Measurements from ENCODE around the gene CDH4. TPM values are rescaled to one million over a fixed set of nuclear protein-coding genes. Genes with fewer than 3 reads are reported as not detected.

The CDH4 gene
- total RNA-seq, 4 donors from 2014 or later: not detected

DNA sequence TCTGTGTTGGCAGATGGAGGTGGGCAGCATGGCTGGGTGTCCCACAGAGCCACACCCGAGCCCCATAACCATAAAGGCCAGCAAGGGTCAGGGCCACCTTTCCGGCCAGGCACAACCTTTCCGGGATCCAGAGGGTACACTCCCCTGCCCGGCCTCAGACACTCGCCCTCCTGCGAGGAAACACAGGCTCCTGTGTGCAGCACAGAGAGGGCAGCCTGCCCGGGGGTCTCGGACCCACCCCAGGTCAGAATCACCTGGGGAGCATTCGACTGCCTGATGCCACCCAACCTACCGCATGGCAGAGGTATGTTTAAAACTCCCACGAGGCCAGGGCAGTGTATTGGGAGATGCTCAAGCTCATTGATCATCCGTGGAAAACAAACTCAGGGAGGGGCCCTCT is 553.3 kb downstream of the CDH4 start:
- in situ Hi-C loops (cut with MboI; ENCODE audit: low pct_ligation_motif_present in 1 of 4, low pct_unique_long_range_greater_than_20kb in 1 of 4, low sequenced_read_pairs in 3 of 4): no loop called here
- intact Hi-C loops (cut with DNase I; ENCODE audit: low total_unique reads): no loop called here
- 88% methylated on average over 7 of the region's 12 CpGs; no CpG with 5 or more reads in 1 of the 2 donors for WGBS, 2 donors (ENCODE audit: low coverage in 1 of 2)
- no peak for TF ChIP-seq POLR2AphosphoS5 (IDR thresholded peaks at IDR 0.05)
- TF ChIP-seq POLR2A (IDR thresholded peaks at IDR 0.05): no peak
- TF ChIP-seq, protein P1, sequence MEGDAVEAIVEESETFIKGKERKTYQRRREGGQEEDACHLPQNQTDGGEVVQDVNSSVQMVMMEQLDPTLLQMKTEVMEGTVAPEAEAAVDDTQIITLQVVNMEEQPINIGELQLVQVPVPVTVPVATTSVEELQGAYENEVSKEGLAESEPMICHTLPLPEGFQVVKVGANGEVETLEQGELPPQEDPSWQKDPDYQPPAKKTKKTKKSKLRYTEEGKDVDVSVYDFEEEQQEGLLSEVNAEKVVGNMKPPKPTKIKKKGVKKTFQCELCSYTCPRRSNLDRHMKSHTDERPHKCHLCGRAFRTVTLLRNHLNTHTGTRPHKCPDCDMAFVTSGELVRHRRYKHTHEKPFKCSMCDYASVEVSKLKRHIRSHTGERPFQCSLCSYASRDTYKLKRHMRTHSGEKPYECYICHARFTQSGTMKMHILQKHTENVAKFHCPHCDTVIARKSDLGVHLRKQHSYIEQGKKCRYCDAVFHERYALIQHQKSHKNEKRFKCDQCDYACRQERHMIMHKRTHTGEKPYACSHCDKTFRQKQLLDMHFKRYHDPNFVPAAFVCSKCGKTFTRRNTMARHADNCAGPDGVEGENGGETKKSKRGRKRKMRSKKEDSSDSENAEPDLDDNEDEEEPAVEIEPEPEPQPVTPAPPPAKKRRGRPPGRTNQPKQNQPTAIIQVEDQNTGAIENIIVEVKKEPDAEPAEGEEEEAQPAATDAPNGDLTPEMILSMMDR (IDR thresholded peaks at IDR 0.05): no peak
- TF ChIP-seq EP300 (IDR thresholded peaks at IDR 0.05; ENCODE audit: low read depth): no peak
- Histone ChIP-seq H3K27me3 (peaks cover 17% of the 10 kb centered on the region), H3K36me3 (no peaks in the 10 kb centered on the region), H3K4me3 (no peak overlapping the region), H3K27ac (no peak overlapping the region), H3K9me3 (no peaks in the 10 kb centered on the region), H3K4me1 (no peaks in the 10 kb centered on the region)
- no peak for DNase-seq

DNA sequence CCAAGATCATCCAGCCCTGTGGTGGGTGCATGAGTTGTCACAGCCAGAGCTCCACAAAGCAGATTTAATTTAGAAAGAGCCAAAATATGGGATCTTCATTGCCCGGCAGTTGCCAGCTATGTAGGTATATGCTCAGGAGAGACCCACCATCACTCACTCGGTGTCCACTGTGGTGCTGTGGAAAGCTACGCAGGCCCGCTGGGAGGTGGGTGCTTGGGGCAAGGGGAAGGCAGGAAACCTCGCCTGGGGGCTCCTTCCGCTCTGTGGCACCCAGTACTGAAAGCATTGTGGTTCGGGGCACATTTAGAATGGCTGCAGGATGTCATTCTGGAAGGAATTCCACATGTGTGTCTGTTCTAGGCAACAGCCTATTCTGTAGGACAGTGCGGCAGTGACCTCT is 553.7 kb downstream of the CDH4 start:
- Histone ChIP-seq H3K36me3 (no peaks in the 10 kb centered on the region), H3K27ac (no peak overlapping the region), H3K4me1 (no peaks in the 10 kb centered on the region), H3K4me3 (no peak overlapping the region), H3K27me3 (peaks cover 13% of the 10 kb centered on the region), H3K9me3 (no peaks in the 10 kb centered on the region)
- WGBS, 2 donors (ENCODE audit: low coverage in 1 of 2): 86% methylated on average over 8 of the region's 8 CpGs; no CpG with 5 or more reads in 1 of the 2 donors
- DNase-seq: no peak
- no peak for TF ChIP-seq EP300 (IDR thresholded peaks at IDR 0.05; ENCODE audit: low read depth)
- no peak for TF ChIP-seq POLR2AphosphoS5 (IDR thresholded peaks at IDR 0.05)
- TF ChIP-seq, protein P1 (IDR thresholded peaks at IDR 0.05): no peak
- no peak for TF ChIP-seq POLR2A (IDR thresholded peaks at IDR 0.05)
- in situ Hi-C loops (cut with MboI; ENCODE audit: low pct_ligation_motif_present in 1 of 4, low pct_unique_long_range_greater_than_20kb in 1 of 4, low sequenced_read_pairs in 3 of 4) (no loop called here), intact Hi-C loops (cut with DNase I; ENCODE audit: low total_unique reads) (no loop called here)

DNA sequence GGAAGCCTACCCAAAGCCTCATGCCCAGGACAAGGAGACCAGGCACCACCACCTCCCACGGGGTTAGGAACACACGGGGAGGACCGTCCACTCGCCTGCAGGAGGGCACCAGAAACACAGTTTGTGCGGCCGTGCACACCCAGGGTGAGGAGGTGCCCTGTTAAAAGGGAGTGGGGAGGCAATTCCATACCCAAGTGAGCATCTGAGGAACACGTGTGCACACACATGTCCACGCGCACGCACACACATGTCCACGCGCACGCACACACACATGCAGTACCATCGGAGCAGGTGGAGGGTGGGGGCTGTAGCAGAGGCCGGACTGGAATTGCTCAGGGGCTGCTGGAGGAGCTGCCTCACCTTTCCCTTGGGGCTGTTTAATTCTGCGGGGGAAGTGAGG is 554.3 kb downstream of the CDH4 start:
- intact Hi-C loops (cut with DNase I; ENCODE audit: low total_unique reads): no loop called here
- Histone ChIP-seq H3K27me3 (peaks cover 12% of the 10 kb centered on the region), H3K4me1 (no peaks in the 10 kb centered on the region), H3K36me3 (no peaks in the 10 kb centered on the region), H3K27ac (no peak overlapping the region), H3K4me3 (no peak overlapping the region), H3K9me3 (no peaks in the 10 kb centered on the region)
- in situ Hi-C loops (cut with MboI; ENCODE audit: low pct_ligation_motif_present in 1 of 4, low pct_unique_long_range_greater_than_20kb in 1 of 4, low sequenced_read_pairs in 3 of 4): no loop called here
- 88 to 100% methylated on average over 1 to 14 of the region's 16 CpGs for WGBS, 2 donors (ENCODE audit: low coverage in 1 of 2)
- DNase-seq: no peak
- TF ChIP-seq POLR2AphosphoS5 (IDR thresholded peaks at IDR 0.05) (no peak), POLR2A (IDR thresholded peaks at IDR 0.05) (no peak), EP300 (IDR thresholded peaks at IDR 0.05; ENCODE audit: low read depth) (no peak)
- TF ChIP-seq, protein P1 (IDR thresholded peaks at IDR 0.05): no peak

DNA sequence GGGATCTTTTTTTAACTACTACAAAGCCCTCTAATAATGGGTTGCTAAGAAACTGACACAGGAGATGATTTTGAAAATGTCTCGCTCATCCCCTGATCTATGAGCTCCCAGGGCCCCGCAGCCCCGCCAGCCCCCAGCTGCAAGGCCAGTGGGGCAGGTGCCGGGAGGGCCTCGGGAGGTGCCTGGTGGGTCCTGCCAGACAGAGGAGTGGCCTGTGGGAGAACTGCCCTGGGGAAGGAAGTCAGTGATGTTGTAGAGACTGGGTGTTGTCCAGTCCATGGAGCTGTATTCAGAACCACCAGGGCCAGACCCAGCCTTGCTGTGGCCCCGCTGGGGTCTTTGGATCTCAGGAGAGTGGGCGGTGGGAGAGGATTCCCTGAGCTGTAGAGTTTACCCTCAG is 554.9 kb downstream of the CDH4 start:
- no peak for TF ChIP-seq EP300 (IDR thresholded peaks at IDR 0.05; ENCODE audit: low read depth)
- TF ChIP-seq POLR2AphosphoS5 (IDR thresholded peaks at IDR 0.05): no peak
- TF ChIP-seq, protein P1 (IDR thresholded peaks at IDR 0.05): no peak
- no peak for TF ChIP-seq POLR2A (IDR thresholded peaks at IDR 0.05)
- Histone ChIP-seq H3K4me1 (no peaks in the 10 kb centered on the region), H3K27ac (no peak overlapping the region), H3K27me3 (peaks cover 6% of the 10 kb centered on the region), H3K9me3 (no peaks in the 10 kb centered on the region), H3K4me3 (no peak overlapping the region), H3K36me3 (no peaks in the 10 kb centered on the region)
- DNase-seq: no peak
- in situ Hi-C loops (cut with MboI; ENCODE audit: low pct_ligation_motif_present in 1 of 4, low pct_unique_long_range_greater_than_20kb in 1 of 4, low sequenced_read_pairs in 3 of 4): no loop called here
- intact Hi-C loops (cut with DNase I; ENCODE audit: low total_unique reads): no loop called here
- 80% methylated on average over 7 of the region's 7 CpGs; no CpG with 5 or more reads in 1 of the 2 donors for WGBS, 2 donors (ENCODE audit: low coverage in 1 of 2)
